NB4 (cell line): ENCODE data around the gene GRPEL1.

Experiments
- POLR2A ChIP-seq: IDR thresholded peaks from 2 replicates; pipeline ENCODE4 v1.6.1; 2011; ENCODE audit warnings: mild to moderate bottlenecking; ENCODE audit not compliant: insufficient read length; ENCODE audit errors: extremely low read depth
- TF ChIP-seq, protein P1 (sequence below): IDR thresholded peaks from one replicate; pipeline ENCODE4 v1.5.1; 2012; ENCODE audit warnings: low read depth, low read length

DNA sequence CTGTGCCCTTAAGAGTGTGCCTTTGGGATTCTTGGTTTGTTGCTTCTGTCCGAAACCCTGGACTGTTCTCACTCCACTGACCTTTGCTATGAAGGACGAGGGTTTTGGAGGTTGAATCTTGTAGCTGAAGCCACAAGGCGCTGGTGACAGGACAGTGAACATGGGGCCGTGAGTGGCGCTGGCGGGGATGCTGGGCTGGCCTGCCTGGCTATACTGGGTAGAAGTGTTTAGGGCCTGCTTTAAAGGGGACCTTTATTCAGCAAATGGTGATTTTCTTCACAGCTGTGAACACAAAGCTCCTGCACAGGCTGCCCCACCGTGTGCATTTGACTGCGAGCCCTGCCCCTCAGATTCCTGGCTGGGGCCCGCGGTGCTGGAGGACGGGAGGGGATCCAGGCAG lies 51.8 kb downstream of the GRPEL1 start:
- TF ChIP-seq, protein P1, sequence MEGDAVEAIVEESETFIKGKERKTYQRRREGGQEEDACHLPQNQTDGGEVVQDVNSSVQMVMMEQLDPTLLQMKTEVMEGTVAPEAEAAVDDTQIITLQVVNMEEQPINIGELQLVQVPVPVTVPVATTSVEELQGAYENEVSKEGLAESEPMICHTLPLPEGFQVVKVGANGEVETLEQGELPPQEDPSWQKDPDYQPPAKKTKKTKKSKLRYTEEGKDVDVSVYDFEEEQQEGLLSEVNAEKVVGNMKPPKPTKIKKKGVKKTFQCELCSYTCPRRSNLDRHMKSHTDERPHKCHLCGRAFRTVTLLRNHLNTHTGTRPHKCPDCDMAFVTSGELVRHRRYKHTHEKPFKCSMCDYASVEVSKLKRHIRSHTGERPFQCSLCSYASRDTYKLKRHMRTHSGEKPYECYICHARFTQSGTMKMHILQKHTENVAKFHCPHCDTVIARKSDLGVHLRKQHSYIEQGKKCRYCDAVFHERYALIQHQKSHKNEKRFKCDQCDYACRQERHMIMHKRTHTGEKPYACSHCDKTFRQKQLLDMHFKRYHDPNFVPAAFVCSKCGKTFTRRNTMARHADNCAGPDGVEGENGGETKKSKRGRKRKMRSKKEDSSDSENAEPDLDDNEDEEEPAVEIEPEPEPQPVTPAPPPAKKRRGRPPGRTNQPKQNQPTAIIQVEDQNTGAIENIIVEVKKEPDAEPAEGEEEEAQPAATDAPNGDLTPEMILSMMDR: no peak
- no peak for TF ChIP-seq POLR2A
